DMS 273 (cell line): ENCODE results near the gene TPRX1.
"Not testable (repeated sequence)": the region's sequence is repeated elsewhere in the genome, so short reads cannot be mapped to it uniquely, and the experiment has no call there.

Experiments used
- DNase-seq: peaks from one replicate; lab custom pipeline; 2025; ENCODE audit not compliant: unreplicated experiment; lab: John Stamatoyannopoulos, UW

The TPRX1 gene, protein sequence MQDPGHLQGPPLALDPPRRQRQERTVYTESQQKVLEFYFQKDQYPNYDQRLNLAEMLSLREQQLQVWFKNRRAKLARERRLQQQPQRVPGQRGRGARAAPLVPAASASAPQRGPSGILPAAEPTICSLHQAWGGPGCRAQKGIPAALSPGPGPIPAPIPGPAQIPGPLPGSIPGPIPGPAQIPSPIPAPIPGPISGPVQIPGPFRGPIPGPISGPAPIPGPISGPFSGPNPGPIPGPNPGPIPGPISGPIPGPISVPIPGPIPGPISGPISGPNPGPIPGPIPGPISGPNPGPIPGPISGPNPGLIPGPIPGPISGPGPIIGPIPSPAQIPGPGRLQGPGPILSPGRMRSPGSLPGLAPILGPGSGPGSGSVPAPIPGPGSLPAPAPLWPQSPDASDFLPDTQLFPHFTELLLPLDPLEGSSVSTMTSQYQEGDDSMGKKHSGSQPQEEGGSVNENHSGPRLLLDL

DNA sequence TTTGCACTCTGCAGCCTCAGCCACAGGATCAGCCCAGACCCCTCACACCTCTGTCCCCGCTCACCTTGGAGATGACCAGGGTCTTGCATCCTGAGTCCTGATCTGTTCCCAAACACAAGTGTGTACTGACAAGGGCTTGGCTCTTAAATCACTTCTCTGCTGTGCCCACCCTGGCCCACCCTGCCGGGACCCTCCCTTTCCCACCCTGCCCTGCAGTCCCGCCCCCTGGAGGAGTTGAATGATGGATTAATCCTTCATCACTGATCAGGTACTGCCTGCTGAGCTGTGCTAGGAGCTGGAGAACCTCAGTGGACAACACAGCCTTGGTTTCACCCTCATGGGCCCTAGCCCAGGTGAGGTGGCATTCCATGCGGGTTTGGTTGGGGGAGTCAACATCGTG is at the start of gene TPRX1:
TSS of gene TPRX1 (minus strand) at position 101 of the 400 bp plus-strand sequence. CDS start at position 89, 12 bp downstream.
- not testable (repeated sequence) for DNase-seq

DNA sequence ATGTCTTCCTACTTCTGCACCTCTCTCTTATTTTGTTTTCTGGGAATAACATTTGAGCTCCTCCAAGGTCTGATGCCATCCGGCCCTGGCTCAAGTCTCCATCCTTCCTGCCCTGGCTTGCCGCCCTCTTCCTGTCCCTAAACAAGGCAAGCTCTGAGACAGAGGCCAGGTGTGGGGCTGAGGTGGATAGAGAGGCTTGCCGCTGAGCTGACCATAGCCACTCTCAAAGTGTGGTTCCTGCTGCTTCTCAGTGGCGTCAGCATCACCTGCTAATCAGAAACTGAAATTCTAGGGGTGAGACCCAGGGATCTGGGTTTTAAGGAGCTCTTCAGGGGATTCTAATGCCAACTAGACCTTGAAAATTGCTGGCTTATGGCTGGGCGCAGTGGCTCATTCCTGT is 48.7 kb upstream of the TPRX1 start:
- DNase-seq: no peak

GRCh38 chr19:47848823-47849473 is 44.6 kb upstream of the TPRX1 start:
- peak; percentile 45 for DNase-seq

DNA sequence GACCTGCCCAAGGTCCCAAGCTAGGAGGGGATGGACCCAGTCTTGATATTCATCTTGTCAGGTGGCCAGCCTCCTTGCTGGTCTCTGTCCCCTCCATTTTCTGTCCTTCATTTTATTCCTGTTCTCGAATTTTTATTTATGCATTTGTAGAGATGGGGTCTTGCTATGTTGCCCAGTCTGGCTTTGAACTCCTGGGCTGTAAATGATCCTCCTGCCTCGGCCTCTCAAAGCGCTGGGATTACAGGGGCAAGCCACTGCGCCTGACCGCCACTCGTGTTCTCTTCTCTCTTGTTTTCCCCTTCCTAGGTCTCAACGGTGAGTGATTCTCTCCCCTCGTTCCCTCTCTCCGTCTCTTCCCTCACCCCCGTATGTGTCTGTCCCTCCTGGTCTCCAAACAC is 44.1 kb upstream of the TPRX1 start:
- DNase-seq: no peak

DNA sequence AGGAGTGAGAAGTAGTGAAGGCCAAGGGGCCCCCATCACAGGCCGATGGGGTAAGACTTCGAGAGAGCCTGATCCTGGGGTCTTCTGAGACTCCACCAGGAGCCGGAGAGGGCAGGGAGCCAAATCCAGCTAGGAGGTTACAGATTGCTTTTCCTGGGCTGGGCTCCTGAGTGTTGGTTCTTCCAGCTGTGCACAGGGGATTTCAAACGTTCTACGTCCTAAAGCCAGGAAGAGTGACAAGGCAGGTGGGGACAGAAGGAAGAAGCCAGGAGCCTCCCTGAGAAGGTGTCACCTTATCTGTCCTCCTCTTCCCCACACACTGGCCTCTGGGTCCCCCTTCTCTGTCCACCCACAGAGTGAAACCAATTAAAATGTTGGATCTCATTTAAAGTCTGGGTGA is 38.6 kb upstream of the TPRX1 start:
- DNase-seq: no peak

GRCh38 chr19:47839913-47840312 is 35.6 kb upstream of the TPRX1 start:
- peak; percentile 49 for DNase-seq

GRCh38 chr19:47839411-47839810 is 35.1 kb upstream of the TPRX1 start:
- DNase-seq: no peak

DNA sequence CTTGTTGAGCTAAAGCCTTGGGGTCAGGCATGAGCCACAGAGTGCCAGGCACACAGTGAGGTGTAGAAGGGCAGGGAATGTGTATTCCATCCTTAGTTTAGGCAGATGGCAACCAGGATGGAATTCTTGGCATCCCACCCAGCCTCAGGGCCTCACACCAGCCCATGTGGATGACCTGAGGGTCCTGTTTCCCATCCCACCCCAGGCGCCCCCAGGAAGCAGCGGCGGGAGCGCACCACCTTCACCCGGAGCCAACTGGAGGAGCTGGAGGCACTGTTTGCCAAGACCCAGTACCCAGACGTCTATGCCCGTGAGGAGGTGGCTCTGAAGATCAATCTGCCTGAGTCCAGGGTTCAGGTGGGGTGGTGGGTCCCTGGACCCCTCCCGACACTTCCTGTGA is 31.7 kb upstream of the TPRX1 start:
- DNase-seq: no peak

DNA sequence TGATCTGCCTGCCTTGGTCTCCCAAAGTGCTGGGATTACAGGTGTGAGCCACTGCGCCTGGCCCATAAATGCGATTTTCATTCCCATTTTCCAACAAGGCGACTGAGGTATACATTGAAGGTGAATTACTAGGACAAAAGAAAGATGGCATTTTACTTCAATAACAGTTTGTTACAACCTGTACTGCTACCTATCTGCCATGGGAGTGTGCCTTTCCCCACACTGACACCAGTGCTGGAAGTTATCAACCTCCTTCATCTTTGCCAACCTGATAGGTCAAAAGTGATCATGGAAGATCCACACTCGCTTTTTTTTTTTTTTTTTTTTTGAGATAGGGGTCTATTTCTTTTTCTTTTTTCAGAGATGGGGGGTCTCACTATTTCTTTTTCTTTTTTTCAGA is 28.4 kb upstream of the TPRX1 start:
- no peak for DNase-seq

DNA sequence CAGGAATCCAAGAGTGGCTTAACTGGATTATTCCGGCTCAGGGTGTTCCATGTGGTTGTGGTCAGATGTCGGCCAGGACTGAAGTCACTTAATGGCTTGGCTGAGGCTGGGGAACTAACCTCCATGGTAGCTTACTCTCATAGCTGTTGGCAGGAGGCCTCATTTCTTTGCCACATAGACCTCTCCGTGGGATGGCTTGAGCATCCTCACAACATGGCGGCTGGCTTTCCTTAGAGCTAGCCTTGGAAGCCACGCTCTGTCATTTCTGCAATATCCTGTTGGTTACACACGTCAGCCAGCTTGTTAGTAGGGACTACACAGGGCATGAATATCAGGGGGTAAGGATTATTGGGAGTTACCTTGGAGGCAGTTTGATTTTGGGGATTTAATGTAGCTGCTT is 22.4 kb upstream of the TPRX1 start:
- DNase-seq: no peak

- DNase-seq: no peak
These were observed 20.0 kb upstream of the TPRX1 start for GRCh38 chr19:47824396-47824795.

DNA sequence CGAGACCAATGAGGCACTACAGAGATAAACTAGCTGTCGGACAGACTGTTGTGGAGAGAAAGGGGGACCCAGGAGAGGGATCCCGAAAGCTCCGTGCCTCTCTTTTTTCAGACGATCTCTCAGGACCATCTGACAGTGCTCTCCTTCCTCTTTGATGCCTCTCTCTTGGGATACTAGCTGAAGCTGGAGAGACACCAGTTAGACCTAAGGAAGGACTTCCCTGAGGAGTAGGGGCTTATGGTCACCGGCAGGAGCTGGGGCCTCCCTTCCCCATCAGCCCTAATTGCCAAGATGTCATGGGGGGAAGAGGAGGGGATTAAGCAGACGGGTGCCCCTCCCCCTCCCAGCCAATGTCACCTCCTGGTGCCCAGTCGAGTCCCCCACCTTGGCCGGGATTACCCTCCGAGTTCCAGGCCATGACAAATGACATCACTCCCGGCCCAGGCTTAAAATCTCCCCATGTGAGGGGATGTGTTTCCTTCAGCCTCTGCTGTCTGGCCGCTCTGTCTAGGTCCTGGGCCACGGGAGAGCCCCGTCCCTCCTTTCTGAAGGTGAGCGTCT is 17.2 kb upstream of the TPRX1 start, which contains the start of gene CRX:
TSS of gene CRX (plus strand) at position 478 of the 561 bp plus-strand sequence. CDS start 12,507 bp downstream, outside the sequence.
- DNase-seq: no peak

DNA sequence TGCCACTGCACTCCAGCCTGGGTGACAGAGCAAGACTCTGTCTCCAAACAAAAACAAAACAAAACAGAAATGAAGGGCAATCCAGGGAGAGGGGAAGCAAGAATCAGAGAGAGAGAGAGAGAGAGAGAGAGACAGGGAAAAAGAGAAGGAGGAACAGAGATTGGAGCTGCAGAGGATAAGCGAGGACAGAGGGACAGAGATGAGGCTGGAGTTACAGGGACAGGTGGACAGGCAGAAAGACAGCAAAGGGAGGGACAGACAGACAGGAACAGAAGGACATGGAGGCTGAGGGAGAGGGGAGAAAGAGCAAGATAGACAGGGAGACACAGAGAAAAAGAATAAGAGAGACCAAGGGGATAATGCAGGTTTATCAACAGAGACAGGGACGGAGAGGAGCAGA is 16.1 kb upstream of the TPRX1 start:
- no peak for DNase-seq

- DNase-seq: no peak
These were observed 15.5 kb upstream of the TPRX1 start for GRCh38 chr19:47819858-47820257.

GRCh38 chr19:47818221-47818620 is 13.9 kb upstream of the TPRX1 start:
- DNase-seq: not testable (repeated sequence)

GRCh38 chr19:47816270-47816669 is 11.9 kb upstream of the TPRX1 start:
- DNase-seq: not testable (repeated sequence)

DNA sequence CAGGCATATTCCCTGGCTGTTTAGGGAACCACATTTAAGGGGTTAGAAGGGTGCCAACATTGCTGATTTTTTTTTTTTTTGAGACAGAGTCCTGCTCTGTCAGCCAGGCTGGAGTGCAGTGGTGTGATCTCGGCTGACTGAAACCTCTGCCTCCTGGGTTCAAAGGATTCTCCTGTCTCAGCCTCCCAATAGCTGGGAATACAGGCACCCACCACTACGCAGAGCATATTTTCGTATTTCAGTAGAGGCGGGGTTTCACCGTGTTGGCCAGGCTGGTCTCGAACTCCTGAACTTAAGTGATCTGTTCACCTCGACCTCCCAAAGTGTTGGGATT is 9.6 kb upstream of the TPRX1 start:
- no peak for DNase-seq

DNA sequence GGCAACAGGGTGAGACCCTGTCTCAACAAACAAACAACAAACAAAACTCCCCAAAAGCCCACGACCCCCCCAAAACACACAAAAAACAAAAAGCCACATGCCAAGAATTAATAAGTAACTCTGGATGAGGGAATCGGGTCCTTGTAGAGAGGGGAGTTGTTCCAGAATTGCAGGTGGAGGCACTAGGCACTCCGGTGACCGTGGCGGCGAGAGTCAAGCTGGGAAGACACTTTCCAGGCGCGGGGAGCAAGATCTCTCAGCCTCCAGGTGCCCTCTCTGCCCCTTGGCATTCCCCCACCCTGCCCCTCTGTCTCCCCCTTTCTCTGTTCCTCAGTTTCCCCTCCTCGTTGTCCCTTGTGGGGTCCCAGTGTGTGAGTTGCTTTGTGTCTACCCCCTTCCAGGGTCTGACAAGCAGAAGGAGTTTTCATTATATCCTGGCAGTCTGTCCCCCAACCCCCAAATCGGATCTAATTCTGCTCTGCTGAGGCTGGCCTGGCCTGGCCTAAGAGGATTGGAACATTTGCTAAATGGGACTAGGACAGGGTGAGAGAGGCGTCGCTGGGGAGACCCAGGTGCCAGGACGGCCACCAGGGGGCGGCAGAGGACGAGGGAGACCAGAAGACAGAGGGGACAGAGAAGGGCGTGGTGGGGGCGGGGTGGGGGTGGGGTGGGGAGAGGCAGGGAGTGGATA is 9.1 kb upstream of the TPRX1 start:
- DNase-seq: peak; percentile 92

- no peak for DNase-seq
These were observed 2.1 kb upstream of the TPRX1 start for GRCh38 chr19:47806435-47806834.

GRCh38 chr19:47805313-47805712 is 962 bp upstream of the TPRX1 start:
- DNase-seq: no peak

DNA sequence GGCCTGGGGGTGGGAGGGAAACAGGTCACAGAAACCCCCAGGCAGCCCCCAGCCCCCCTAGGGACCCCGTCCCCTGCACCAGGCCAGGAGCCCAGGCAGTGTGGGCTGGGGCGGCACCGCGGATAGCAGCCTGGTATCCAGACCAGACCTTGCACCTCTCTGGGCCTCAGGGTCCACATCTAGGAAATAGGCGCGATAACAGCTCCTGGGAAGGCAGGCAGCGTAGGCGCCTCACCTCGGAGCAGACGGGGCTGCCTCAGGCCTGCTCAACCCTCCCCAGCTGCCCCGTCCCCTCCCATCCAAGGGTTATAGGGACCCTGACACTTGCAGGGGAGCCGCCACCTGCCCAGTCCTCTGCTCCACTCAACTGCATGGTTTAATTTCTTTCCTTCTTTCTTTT is 680 bp downstream of the TPRX1 start:
- not testable (repeated sequence) for DNase-seq
